HepG2 (cell line): ENCODE measurements around the gene CYP27B1.

Source experiments
- ATF7 ChIP-seq, 2 experiments: fragments of 450-650 bp in 1 of 2; sonication (generic) in 1 of 2; formaldehyde crosslinking in 1 of 2; IDR thresholded peaks; 2 replicates each; pipeline versions ENCODE4 v1.4.0 to v1.6.1; 2016 to 2020; ENCODE audit warnings: antibody characterized with exemption in 1 of 2, mild to moderate bottlenecking in 1 of 2, missing genetic modification reagents in 1 of 2
- FOXJ3 ChIP-seq: sonication (generic); formaldehyde crosslinking; IDR thresholded peaks from 2 replicates; pipeline ENCODE4 v1.4.0; 2020; ENCODE audit warnings: missing genetic modification reagents, mild to moderate bottlenecking, borderline replicate concordance
- HDAC6 ChIP-seq: fragments of 200-600 bp; sonication (generic); IDR thresholded peaks from 2 replicates; pipeline ENCODE4 v1.7.0; 2017; ENCODE audit warnings: mild to moderate bottlenecking, antibody characterized with exemption, low read length, low read depth
- TCF12 ChIP-seq, 2 experiments: fragments of 450-650 bp in 1 of 2; sonication (generic) in 1 of 2; formaldehyde crosslinking in 1 of 2; IDR thresholded peaks; 2 replicates each; pipeline versions ENCODE4 v1.6.1 to v1.8.0; 2017 to 2022; ENCODE audit warnings: antibody characterized with exemption in 1 of 2, mild to moderate bottlenecking in 1 of 2, missing genetic modification reagents in 1 of 2, moderate library complexity in 1 of 2
- YY1 ChIP-seq: IDR thresholded peaks from 2 replicates; pipeline ENCODE4 v1.6.1; 2011; ENCODE audit warnings: low read length, low read depth, moderate library complexity, mild to moderate bottlenecking; ENCODE audit not compliant: insufficient read depth, insufficient replicate concordance
- TF ChIP-seq, protein P1 (sequence below): sonication (generic); formaldehyde crosslinking; IDR thresholded peaks from 2 replicates; pipeline ENCODE4 v1.5.0; 2020; ENCODE audit warnings: mild to moderate bottlenecking, missing genetic modification reagents, moderate library complexity
- TF ChIP-seq, protein P2 (sequence below): IDR thresholded peaks from 2 replicates; pipeline ENCODE4 v1.6.1; 2018; ENCODE audit warnings: missing genetic modification reagents

DNA sequence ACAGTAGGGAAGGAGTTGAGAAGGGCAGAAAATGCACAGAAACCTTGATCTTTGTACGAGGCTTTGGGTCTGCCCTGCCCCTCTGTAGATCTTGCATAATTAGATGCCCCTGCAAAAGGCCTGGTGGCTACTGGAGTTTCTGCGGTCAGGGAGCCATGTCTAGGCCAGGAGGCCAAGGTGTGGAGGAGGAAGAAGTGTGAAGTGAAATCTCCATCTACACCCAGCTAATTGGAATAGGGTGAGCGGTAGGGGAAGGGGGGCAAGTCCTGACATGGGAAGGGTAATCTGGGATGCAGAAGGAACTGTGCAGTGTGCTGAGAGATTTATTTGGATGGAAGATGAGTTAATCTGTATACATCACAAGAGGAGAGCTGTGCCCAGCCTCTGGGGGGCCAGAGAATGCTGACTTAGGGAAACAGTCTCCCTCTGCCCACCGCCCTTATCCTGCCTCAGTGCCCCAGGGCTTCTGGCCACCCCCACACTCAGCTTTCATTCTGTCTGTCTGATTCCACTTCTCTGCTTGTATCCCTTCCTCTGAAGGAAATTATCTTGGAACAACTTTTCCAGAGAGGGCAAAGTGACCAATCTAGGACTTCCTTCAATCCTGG lies 5.4 kb downstream of the CYP27B1 start:
- TF ChIP-seq ATF7 (IDR thresholded peaks at IDR 0.05) (no peak), ATF7 (CRISPR knock-in tag; IDR thresholded peaks at IDR 0.05) (no peak), TCF12 (IDR thresholded peaks at IDR 0.05) (no peak), TCF12 (CRISPR knock-in tag; IDR thresholded peaks at IDR 0.05) (no peak), HDAC6 (no peak), YY1 (no peak), FOXJ3 (no peak)
- TF ChIP-seq, protein P1, sequence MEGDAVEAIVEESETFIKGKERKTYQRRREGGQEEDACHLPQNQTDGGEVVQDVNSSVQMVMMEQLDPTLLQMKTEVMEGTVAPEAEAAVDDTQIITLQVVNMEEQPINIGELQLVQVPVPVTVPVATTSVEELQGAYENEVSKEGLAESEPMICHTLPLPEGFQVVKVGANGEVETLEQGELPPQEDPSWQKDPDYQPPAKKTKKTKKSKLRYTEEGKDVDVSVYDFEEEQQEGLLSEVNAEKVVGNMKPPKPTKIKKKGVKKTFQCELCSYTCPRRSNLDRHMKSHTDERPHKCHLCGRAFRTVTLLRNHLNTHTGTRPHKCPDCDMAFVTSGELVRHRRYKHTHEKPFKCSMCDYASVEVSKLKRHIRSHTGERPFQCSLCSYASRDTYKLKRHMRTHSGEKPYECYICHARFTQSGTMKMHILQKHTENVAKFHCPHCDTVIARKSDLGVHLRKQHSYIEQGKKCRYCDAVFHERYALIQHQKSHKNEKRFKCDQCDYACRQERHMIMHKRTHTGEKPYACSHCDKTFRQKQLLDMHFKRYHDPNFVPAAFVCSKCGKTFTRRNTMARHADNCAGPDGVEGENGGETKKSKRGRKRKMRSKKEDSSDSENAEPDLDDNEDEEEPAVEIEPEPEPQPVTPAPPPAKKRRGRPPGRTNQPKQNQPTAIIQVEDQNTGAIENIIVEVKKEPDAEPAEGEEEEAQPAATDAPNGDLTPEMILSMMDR (CRISPR knock-in tag) = no peak
- TF ChIP-seq, protein P2, sequence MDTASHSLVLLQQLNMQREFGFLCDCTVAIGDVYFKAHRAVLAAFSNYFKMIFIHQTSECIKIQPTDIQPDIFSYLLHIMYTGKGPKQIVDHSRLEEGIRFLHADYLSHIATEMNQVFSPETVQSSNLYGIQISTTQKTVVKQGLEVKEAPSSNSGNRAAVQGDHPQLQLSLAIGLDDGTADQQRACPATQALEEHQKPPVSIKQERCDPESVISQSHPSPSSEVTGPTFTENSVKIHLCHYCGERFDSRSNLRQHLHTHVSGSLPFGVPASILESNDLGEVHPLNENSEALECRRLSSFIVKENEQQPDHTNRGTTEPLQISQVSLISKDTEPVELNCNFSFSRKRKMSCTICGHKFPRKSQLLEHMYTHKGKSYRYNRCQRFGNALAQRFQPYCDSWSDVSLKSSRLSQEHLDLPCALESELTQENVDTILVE (CRISPR knock-in tag) = no peak
